GM23338 (cell line): ENCODE data around the gene TMPRSS15. TPM values are rescaled to one million over a fixed set of nuclear protein-coding genes. Genes with fewer than 3 reads are reported as not detected.

Experiments used
- ATAC-seq: fragments of 200-7000 bp; cut with Tn5 transposase; 3 replicates; pipeline ENCODE4 v1.9.1; 2020
- DNase-seq: peaks from one replicate; pipeline ENCODE4 v3.0.0-alpha.2; 2015; ENCODE audit warnings: low spot score
- H2AFZ ChIP-seq: fragments of 200-600 bp; sonication (generic); 2 replicates; pipeline ENCODE4 v1.8.0; 2016; ENCODE audit warnings: antibody characterized with exemption, mild to moderate bottlenecking, moderate library complexity
- H3F3A ChIP-seq: fragments of 200-600 bp; sonication (generic); replicated peaks from 2 replicates; pipeline ENCODE4 v1.8.0; 2017; ENCODE audit warnings: antibody characterized with exemption, mixed run types, low read depth
- H3K27ac ChIP-seq: fragments of 200-600 bp; sonication (generic); 2 replicates; pipeline ENCODE4 v1.6.1; 2016; ENCODE audit warnings: low read depth
- H3K27me3 ChIP-seq: fragments of 200-600 bp; sonication (generic); 2 replicates; pipeline ENCODE4 v1.8.0; 2016; ENCODE audit warnings: mild to moderate bottlenecking, mixed run types, moderate library complexity; ENCODE audit not compliant: insufficient read depth
- H3K36me3 ChIP-seq: fragments of 200-600 bp; sonication (generic); 2 replicates; pipeline ENCODE4 v1.8.0; 2016; ENCODE audit warnings: mild to moderate bottlenecking; ENCODE audit not compliant: insufficient read depth
- H3K4me1 ChIP-seq: fragments of 200-600 bp; sonication (generic); 2 replicates; pipeline ENCODE4 v1.8.0; 2016; ENCODE audit warnings: mild to moderate bottlenecking, moderate library complexity; ENCODE audit not compliant: insufficient read depth
- H3K4me2 ChIP-seq: fragments of 200-600 bp; sonication (generic); 2 replicates; pipeline ENCODE4 v1.7.1; 2017; ENCODE audit warnings: mixed run types
- H3K4me3 ChIP-seq: fragments of 200-600 bp; sonication (generic); 2 replicates; pipeline ENCODE4 v1.6.1; 2016; ENCODE audit warnings: mixed run types
- H3K79me2 ChIP-seq: fragments of 200-600 bp; sonication (generic); replicated peaks from 2 replicates; pipeline ENCODE4 v1.8.0; 2017; ENCODE audit warnings: mild to moderate bottlenecking; ENCODE audit not compliant: insufficient read depth
- H3K9me2 ChIP-seq: fragments of 200-600 bp; sonication (generic); 2 replicates; pipeline ENCODE4 v1.8.0; 2017; ENCODE audit not compliant: insufficient read depth
- H4K20me1 ChIP-seq: fragments of 200-600 bp; sonication (generic); replicated peaks from 2 replicates; pipeline ENCODE4 v1.8.0; 2017; ENCODE audit warnings: mild to moderate bottlenecking; ENCODE audit not compliant: insufficient read depth
- H3K27ac Mint-ChIP-seq: 2 replicates; pipeline ENCODE4 v1.8.0; 2020; ENCODE audit warnings: inconsistent platforms, mild to moderate bottlenecking, moderate library complexity, mixed read lengths
- H3K27me3 Mint-ChIP-seq: 3 replicates; pipeline ENCODE4 v1.8.0; 2022; ENCODE audit warnings: low read depth, mild to moderate bottlenecking, moderate library complexity, mixed read lengths, inconsistent platforms; ENCODE audit not compliant: insufficient read depth, poor library complexity
- H3K36me3 Mint-ChIP-seq: 3 replicates; pipeline ENCODE4 v1.8.0; 2021; ENCODE audit warnings: low read depth, mild to moderate bottlenecking, inconsistent platforms, moderate library complexity, mixed read lengths
- H3K4me1 Mint-ChIP-seq: 3 replicates; pipeline ENCODE4 v1.8.0; 2020; ENCODE audit warnings: mild to moderate bottlenecking, inconsistent platforms, mixed read lengths
- H3K4me3 Mint-ChIP-seq: 3 replicates; pipeline ENCODE4 v1.8.0; 2021; ENCODE audit warnings: moderate library complexity, mild to moderate bottlenecking, inconsistent platforms, mixed read lengths
- H3K9me3 Mint-ChIP-seq: 3 replicates; pipeline ENCODE4 v1.8.0; 2020; ENCODE audit warnings: moderate library complexity, mild to moderate bottlenecking, inconsistent platforms, mixed read lengths
- CREB1 ChIP-seq: fragments of 250-450 bp; sonication (Bioruptor Pico); IDR thresholded peaks from 2 replicates; pipeline ENCODE4 v1.5.0; 2020; ENCODE audit warnings: low read depth, mild to moderate bottlenecking, moderate library complexity
- CTCF ChIP-seq, 2 experiments: fragments of 200-600 bp in 1 of 2; sonication (generic) in 1 of 2; conservative IDR thresholded peaks; 2 replicates each; pipeline versions ENCODE4 v1.5.1 to v1.6.1; 2016 to 2017; ENCODE audit warnings: antibody characterized with exemption in 2 of 2, low read depth in 2 of 2, mild to moderate bottlenecking in 2 of 2, moderate library complexity in 1 of 2
- ETS1 ChIP-seq: IDR thresholded peaks from 2 replicates; pipeline ENCODE4 v1.6.1; 2016; ENCODE audit warnings: antibody characterized with exemption
- EZH2 ChIP-seq: fragments of 200-600 bp; sonication (generic); IDR thresholded peaks from one replicate; pipeline ENCODE4 v1.8.0; 2017; ENCODE audit warnings: antibody characterized with exemption, mild to moderate bottlenecking, low read depth; ENCODE audit not compliant: unreplicated experiment
- EZH2phosphoT487 ChIP-seq: fragments of 200-600 bp; sonication (generic); IDR thresholded peaks from one replicate; pipeline ENCODE4 v1.8.1; 2018; ENCODE audit warnings: antibody characterized with exemption; ENCODE audit not compliant: unreplicated experiment
- JUNB ChIP-seq: IDR thresholded peaks from one replicate; pipeline ENCODE4 v1.6.1; 2016; ENCODE audit warnings: antibody characterized with exemption; ENCODE audit not compliant: unreplicated experiment
- NANOG ChIP-seq: IDR thresholded peaks from 2 replicates; pipeline ENCODE4 v1.6.1; 2016; ENCODE audit warnings: antibody characterized with exemption, borderline replicate concordance
- POLR2AphosphoS5 ChIP-seq: IDR thresholded peaks from 2 replicates; pipeline ENCODE4 v1.6.1; 2016; ENCODE audit warnings: antibody characterized with exemption, low read depth
- REST ChIP-seq: IDR thresholded peaks from one replicate; pipeline ENCODE4 v1.6.1; 2018; ENCODE audit warnings: antibody characterized with exemption; ENCODE audit not compliant: unreplicated experiment
- STAT1 ChIP-seq: IDR thresholded peaks from one replicate; pipeline ENCODE4 v1.6.1; 2016; ENCODE audit warnings: antibody characterized with exemption; ENCODE audit not compliant: unreplicated experiment
- ZNF114 ChIP-seq: fragments of 250-450 bp; sonication (Bioruptor Pico); IDR thresholded peaks from 2 replicates; pipeline ENCODE4 v1.5.0; 2020; ENCODE audit warnings: mild to moderate bottlenecking, moderate library complexity
- ZNF331 ChIP-seq: fragments of 250-450 bp; sonication (Bioruptor Pico); IDR thresholded peaks from 2 replicates; pipeline ENCODE4 v1.5.0; 2020; ENCODE audit warnings: low read depth, mild to moderate bottlenecking, moderate library complexity
- ZNF462 ChIP-seq: fragments of 250-450 bp; sonication (Bioruptor Pico); IDR thresholded peaks from 2 replicates; pipeline ENCODE4 v1.5.0; 2020; ENCODE audit warnings: mild to moderate bottlenecking, moderate library complexity
- polyA plus RNA-seq: library from polyadenylated mRNA; unstranded; fragments of >200 nt; fragmentation: Nextera tagmentation; extraction: Ambion mirVana; gene quantifications from 2 replicates; pipeline ENCODE4 v1.2.1, GENCODE V29; 2016
- total RNA-seq: library from RNA; depleted of rRNA; stranded (reverse); fragments of >200 nt; shearing (Covaris generic); gene quantifications from 2 replicates; pipeline ENCODE4 v1.2.3, GENCODE V29; 2014

Gene TMPRSS15
- total and polyA plus RNA-seq, 2 experiments from 2014 or later: not detected

- Histone ChIP-seq H4K20me1 (no peaks in the 10 kb centered on the region), H3K4me3 (no peak overlapping the region)
Observed at GRCh38 chr21:18443701-18444100, 40.1 kb upstream of the TMPRSS15 start.

More at GRCh38 chr21:18443701-18444100, 40.1 kb upstream of the TMPRSS15 start:
- Histone ChIP-seq H3K27me3 (no peaks in the 10 kb centered on the region), H3K4me1 (no peaks in the 10 kb centered on the region), H3K79me2 (no peaks in the 10 kb centered on the region), H3F3A (no peaks in the 10 kb centered on the region), H3K36me3 (no peaks in the 10 kb centered on the region), H2AFZ (0 out of 2 replicates have a peak overlapping the region, but pooled peaks have one; percentile 38), H3K4me2 (no peak overlapping the region), H3K9me2 (no peaks in the 10 kb centered on the region; the same call in 1 of the 2 replicates), H3K27ac (no peak overlapping the region)
- ATAC-seq (no peak), DNase-seq (no peak)
- Mint-ChIP-seq H3K27ac (no peak overlapping the region; the same call in 1 of the 2 replicates), H3K36me3 (no peaks in the 10 kb centered on the region), H3K27me3 (peaks cover 2% of the 10 kb centered on the region), H3K9me3 (peaks cover 6% of the 10 kb centered on the region; the same call in 1 of the 3 replicates), H3K4me1 (peaks cover 5% of the 10 kb centered on the region; the same call in 1 of the 3 replicates), H3K4me3 (no peak overlapping the region)
- TF ChIP-seq REST: no peak
- TF ChIP-seq CREB1 (CRISPR knock-in tag): no peak
- no peak for TF ChIP-seq ZNF331 (CRISPR knock-in tag)
- no peak for TF ChIP-seq CTCF (conservative IDR thresholded peaks at IDR 0.05; ENCODE audit: low read depth in 2 of 2)
- no peak for TF ChIP-seq EZH2
- TF ChIP-seq ZNF114: no peak
- no peak for TF ChIP-seq NANOG
- no peak for TF ChIP-seq ZNF462 (CRISPR knock-in tag)
- no peak for TF ChIP-seq ETS1
- no peak for TF ChIP-seq STAT1
- no peak for TF ChIP-seq JUNB
- TF ChIP-seq POLR2AphosphoS5: no peak
- TF ChIP-seq EZH2phosphoT487: no peak
